SW480 (cell line): Measurements from ENCODE around the gene MBOAT7.
"Not testable (repeated sequence)": the region's sequence is repeated elsewhere in the genome, so short reads cannot be mapped to it uniquely, and the experiment has no call there.

ENCODE experiments used
- DNase-seq: peaks from one replicate; pipeline ENCODE4 v3.0.0-alpha.2; 2016; ENCODE audit warnings: low spot score

The MBOAT7 gene

GRCh38 chr19:54188215-54188871, 1.0 kb downstream of the MBOAT7 start:
- DNase-seq, result no peak

GRCh38 chr19:54186934-54187381, 2.4 kb downstream of the MBOAT7 start:
- DNase-seq, result no peak

GRCh38 chr19:54186351-54186750, 3.0 kb downstream of the MBOAT7 start:
- no peak for DNase-seq

GRCh38 chr19:54183431-54183830, 5.9 kb downstream of the MBOAT7 start:
- DNase-seq, result no peak

GRCh38 chr19:54181894-54182293, 7.5 kb downstream of the MBOAT7 start:
- not testable (repeated sequence) for DNase-seq

- DNase-seq, result no peak
These were observed 8.7 kb downstream of the MBOAT7 start for GRCh38 chr19:54180691-54181091.

GRCh38 chr19:54179921-54180461, 9.4 kb downstream of the MBOAT7 start:
- no peak for DNase-seq

- no peak for DNase-seq
These were observed 10.0 kb downstream of the MBOAT7 start for GRCh38 chr19:54179262-54179852.

- no peak for DNase-seq
These were observed 10.7 kb downstream of the MBOAT7 start for GRCh38 chr19:54178581-54179261.

GRCh38 chr19:54173951-54174834, 15.2 kb downstream of the MBOAT7 start:
- no peak for DNase-seq

- DNase-seq, result no peak
These were observed 16.1 kb downstream of the MBOAT7 start for GRCh38 chr19:54173359-54173699.

- DNase-seq, result peak; percentile 96
These were observed 16.7 kb downstream of the MBOAT7 start, which contains the start of gene TMC4 for GRCh38 chr19:54172471-54173358. Gene TMC4 (minus strand): TSS chr19:54173160. CDS start chr19:54173117, 43 bp downstream.

- DNase-seq, result not testable (repeated sequence)
These were observed 17.5 kb downstream of the MBOAT7 start for GRCh38 chr19:54171736-54172431.

- DNase-seq, result no peak
These were observed 20.1 kb downstream of the MBOAT7 start for GRCh38 chr19:54169149-54169740.

- DNase-seq, result peak; percentile 84
These were observed 21.0 kb downstream of the MBOAT7 start for GRCh38 chr19:54168174-54168917.

GRCh38 chr19:54165222-54165621, 24.2 kb downstream of the MBOAT7 start:
- no peak for DNase-seq

- peak; percentile 69 for DNase-seq
These were observed 24.9 kb downstream of the MBOAT7 start for GRCh38 chr19:54164369-54165068.

GRCh38 chr19:54162884-54163283, 26.5 kb downstream of the MBOAT7 start:
- no peak for DNase-seq
